HepG2 (cell line): ENCODE results near the gene PRMT5. TPM values are rescaled to one million over a fixed set of nuclear protein-coding genes. Genes with fewer than 3 reads are reported as not detected.

Experiments used
- ARID4A ChIP-seq: sonication (generic); formaldehyde crosslinking; IDR thresholded peaks from 2 replicates; pipeline ENCODE4 v1.5.0; 2020; ENCODE audit warnings: mild to moderate bottlenecking, missing genetic modification reagents, borderline replicate concordance
- ATF7-NPFF ChIP-seq: sonication (generic); formaldehyde crosslinking; IDR thresholded peaks from 2 replicates; pipeline ENCODE4 v1.8.1; 2023; ENCODE audit warnings: mild to moderate bottlenecking, low read depth, missing genetic modification reagents, moderate library complexity
- BRF2 ChIP-seq: sonication (generic); formaldehyde crosslinking; IDR thresholded peaks from 2 replicates; pipeline ENCODE4 v1.8.1; 2022; ENCODE audit warnings: mild to moderate bottlenecking, missing genetic modification reagents
- DMAP1 ChIP-seq: IDR thresholded peaks from 2 replicates; pipeline ENCODE4 v1.6.1; 2016
- MEIS2 ChIP-seq: sonication (generic); formaldehyde crosslinking; IDR thresholded peaks from 2 replicates; pipeline ENCODE4 v1.9.0; 2021; ENCODE audit warnings: mild to moderate bottlenecking, missing genetic modification reagents
- MTERF4 ChIP-seq: sonication (generic); formaldehyde crosslinking; IDR thresholded peaks from 2 replicates; pipeline ENCODE4 v1.8.0; 2023; ENCODE audit warnings: mild to moderate bottlenecking, missing genetic modification reagents
- PLRG1 ChIP-seq: fragments of 450-650 bp; conservative IDR thresholded peaks from 2 replicates; pipeline ENCODE4 v1.6.1; 2016
- PPARG ChIP-seq: conservative IDR thresholded peaks from 2 replicates; pipeline ENCODE4 v1.6.1; 2016; ENCODE audit warnings: missing biosample characterization, missing genetic modification reagents
- RBAK ChIP-seq: sonication (generic); formaldehyde crosslinking; IDR thresholded peaks from 2 replicates; pipeline ENCODE4 v1.5.1; 2020; ENCODE audit warnings: mild to moderate bottlenecking, missing genetic modification reagents
- SNAPC4 ChIP-seq: sonication (generic); formaldehyde crosslinking; IDR thresholded peaks from 2 replicates; pipeline ENCODE4 v1.4.0; 2020; ENCODE audit warnings: mild to moderate bottlenecking, missing genetic modification reagents
- ZBTB37 ChIP-seq: sonication (generic); formaldehyde crosslinking; IDR thresholded peaks from 2 replicates; pipeline ENCODE4 v1.4.0; 2020; ENCODE audit warnings: mild to moderate bottlenecking, missing genetic modification reagents
- ZNF569 ChIP-seq: sonication (generic); formaldehyde crosslinking; IDR thresholded peaks from 2 replicates; pipeline ENCODE4 v1.5.0; 2020; ENCODE audit warnings: mild to moderate bottlenecking, missing genetic modification reagents, moderate library complexity, borderline replicate concordance
- polyA plus RNA-seq, 8 experiments: library from polyadenylated mRNA; depleted of rRNA in 3 of 8; stranded (reverse) in 7 of 8; unstranded in 1 of 8; fragments of >200 nt; fragmentation: Illumina TruSeq in 4 of 8; extraction: Trizol in 4 of 8; gene quantifications; 2 replicates each; pipeline versions ENCODE4 v1.2.1 to v1.2.3, GENCODE V29; 2011 to 2016; ENCODE audit warnings: low read depth in 4 of 8, missing spikeins in 1 of 8, mixed read lengths in 1 of 8; ENCODE audit not compliant: insufficient read depth in 1 of 8
- total RNA-seq, 5 experiments: library from RNA; depleted of rRNA; stranded (reverse); fragments of >200 nt; fragmentation: Illumina TruSeq; extraction: Trizol; gene quantifications; 2 replicates each; pipeline ENCODE4 v1.2.3, GENCODE V29; 2016; ENCODE audit warnings: low read depth in 1 of 5

Gene PRMT5
- total and polyA plus RNA-seq, 2 of the 13 experiments (the other 11 are each of a cell fraction or from before 2014, with no cell fraction given): 210 to 354 TPM

GRCh38 chr14:22871224-22872032 lies 57.7 kb downstream of the PRMT5 start, which contains the start of gene LRP10 (continued):
- TF ChIP-seq ARID4A (CRISPR knock-in tag) (peak; percentile 97), PPARG (CRISPR knock-in tag) (peak; percentile 81), RBAK (CRISPR knock-in tag) (no peak), MEIS2 (CRISPR knock-in tag) (peak; percentile 99), ZBTB37 (peak; percentile 77), SNAPC4 (CRISPR knock-in tag) (peak; percentile 98), BRF2 (CRISPR knock-in tag) (peak; percentile 67; the same call in 1 of the 2 replicates), DMAP1 (peak; percentile 66; the same call in 1 of the 2 replicates), MTERF4 (CRISPR knock-in tag) (peak; percentile 70; the same call in 1 of the 2 replicates), PLRG1 (no peak), ATF7-NPFF (CRISPR knock-in tag) (peak; percentile 49; the same call in 1 of the 2 replicates), ZNF569 (CRISPR knock-in tag) (no peak; the same call in 1 of the 2 replicates)
